NCI-H345 (cell line): ENCODE data around the gene LSM7.
A peak's percentile ranks its signal among the peaks of the same experiment; 100 is the strongest.
"Not testable (repeated sequence)": the region's sequence is repeated elsewhere in the genome, so short reads cannot be mapped to it uniquely, and the experiment has no call there.

Experiments
- DNase-seq: peaks from one replicate; lab custom pipeline; 2025; lab: John Stamatoyannopoulos, UW

Gene LSM7

DNA sequence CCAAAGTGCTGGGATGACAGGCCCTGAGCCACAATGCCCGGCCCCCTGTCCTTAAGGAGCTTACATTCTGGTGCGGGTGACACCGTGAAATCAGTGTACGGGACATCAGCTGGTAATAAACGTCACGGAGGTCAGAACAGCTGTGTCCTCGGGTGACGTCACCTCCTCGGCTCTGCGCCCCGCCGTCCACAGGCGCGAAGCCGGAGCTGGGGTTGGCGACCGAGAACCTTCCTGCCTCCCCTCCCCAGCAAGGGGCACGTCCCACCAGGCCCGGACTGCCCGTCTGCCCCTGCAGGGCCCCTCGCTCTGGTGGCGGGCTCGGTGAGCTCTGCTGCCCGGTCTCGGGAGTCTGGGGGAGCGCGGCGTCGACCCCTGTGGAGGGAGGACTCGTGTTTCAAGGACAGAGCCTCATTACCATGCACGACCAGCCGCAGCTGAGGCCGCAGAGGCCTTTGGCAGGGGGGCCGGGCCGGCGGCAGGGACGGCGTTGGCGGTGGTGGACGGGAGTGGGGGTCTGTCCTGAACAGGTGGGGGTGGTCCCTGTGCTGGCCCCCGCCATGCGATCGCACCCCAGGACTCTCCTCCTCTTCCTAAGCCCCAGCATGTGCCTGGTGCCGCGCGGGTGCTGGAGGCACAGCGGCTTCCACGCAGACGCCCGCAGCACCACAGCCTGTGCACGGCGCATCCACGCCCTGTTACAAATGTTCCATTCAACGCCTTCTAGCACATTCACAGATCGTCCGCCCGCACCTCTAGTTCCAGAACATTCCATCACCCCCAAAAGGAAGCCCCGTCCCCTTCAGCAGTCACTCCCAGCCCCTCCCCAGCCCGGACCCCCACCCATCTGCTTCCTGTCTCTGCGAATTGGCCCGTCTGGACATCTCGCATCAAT lies 25.8 kb downstream of the LSM7 start:
- no peak for DNase-seq

DNA sequence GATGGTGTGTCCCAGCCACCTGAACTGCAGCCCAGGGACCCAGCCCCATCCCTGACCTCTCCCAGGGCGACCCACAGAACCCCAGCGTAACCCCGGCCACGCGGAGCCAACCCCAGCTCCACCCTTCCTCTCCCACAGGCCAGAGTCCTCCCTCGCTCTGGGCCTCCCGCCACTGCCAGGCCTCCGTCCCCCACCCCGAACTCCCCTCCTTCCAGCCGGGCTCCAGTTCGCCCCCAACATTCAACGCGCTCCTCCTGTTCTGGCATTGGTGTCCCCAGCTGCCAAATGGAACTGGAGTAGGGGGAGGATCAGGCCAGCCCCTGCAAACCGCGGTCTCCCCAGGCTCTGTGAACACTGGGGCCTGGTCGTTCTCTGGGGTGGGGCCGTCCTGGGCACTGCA lies 27.9 kb downstream of the LSM7 start:
- no peak for DNase-seq

DNA sequence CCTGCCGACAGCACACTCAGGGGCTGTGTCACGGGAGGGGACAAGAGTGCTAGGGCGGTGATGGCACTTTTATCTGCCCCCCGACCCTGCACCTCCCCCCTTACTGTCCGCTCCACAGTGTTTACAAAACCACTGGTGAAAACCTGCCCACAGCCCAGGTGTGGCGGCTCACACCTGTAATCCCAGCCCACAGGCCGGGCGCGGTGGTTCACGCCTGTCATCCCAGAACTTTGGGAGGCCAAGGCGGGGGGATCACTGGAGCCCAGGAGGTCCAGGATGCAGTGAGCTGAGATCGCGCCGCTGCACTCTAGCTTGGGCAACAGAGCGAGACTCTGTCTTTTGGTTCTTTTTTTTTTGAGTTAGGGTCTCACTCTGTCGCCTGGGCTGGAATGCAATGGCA lies 32.2 kb downstream of the LSM7 start:
- DNase-seq: no peak

DNA sequence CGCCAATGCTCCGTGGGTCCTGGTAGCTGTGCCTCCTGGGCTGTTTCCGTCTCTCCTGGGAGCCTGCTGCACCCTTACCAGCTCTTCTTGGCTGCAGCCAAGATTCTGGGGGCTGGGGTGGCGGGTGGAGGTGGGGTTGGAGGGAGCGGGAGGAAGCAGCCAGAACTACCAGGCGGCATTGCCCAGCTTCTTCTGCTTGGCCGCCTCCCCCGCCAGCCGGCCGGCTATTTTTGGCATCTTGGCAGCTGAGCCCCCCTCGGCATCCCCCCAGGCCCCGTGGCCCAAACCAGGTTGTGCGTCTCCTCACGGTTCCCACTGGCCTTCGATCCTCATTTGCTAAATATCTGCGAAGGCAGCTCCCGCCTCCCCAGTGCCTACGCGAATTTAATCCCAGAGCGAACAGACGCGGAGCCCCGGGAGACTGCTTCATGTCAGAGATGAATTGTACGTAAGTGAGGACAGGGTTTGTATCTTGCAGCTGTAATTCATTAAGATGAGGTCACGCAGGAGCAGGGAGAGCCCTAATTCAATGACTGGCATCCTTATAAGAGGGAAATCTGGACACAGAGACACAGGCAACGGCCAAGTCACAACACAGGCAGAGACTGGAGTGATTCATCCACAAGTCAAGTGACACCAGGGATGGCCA lies 33.6 kb downstream of the LSM7 start:
- no peak for DNase-seq

DNA sequence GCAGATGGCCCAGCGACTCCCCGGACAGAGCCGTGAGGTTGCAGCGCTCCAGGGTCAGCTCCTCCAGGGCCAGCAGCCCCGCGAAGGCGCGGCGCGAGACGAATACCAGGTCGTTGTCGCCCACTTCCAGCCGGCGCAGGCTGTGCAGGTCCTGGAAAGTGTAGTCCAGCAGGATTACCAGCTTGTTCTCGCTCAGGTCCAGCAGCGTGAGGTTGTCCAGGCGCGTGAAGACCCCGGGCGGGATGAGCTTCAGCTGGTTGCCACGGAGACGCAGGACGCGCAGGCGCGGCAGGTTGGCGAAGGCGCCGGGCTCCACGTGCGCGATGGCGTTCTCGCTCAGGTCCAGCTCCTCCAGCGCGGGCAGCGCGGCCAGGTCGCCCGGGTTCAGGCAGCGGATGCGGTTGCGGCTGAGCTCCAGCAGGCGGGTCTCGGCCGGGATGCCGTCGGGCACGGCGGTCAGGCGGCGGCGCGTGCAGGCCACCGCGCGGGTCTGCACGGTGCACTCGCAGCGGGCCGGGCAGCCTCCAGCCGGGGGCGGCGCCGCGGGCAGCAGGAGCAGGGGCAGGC lies 37.1 kb downstream of the LSM7 start:
- no peak for DNase-seq

DNA sequence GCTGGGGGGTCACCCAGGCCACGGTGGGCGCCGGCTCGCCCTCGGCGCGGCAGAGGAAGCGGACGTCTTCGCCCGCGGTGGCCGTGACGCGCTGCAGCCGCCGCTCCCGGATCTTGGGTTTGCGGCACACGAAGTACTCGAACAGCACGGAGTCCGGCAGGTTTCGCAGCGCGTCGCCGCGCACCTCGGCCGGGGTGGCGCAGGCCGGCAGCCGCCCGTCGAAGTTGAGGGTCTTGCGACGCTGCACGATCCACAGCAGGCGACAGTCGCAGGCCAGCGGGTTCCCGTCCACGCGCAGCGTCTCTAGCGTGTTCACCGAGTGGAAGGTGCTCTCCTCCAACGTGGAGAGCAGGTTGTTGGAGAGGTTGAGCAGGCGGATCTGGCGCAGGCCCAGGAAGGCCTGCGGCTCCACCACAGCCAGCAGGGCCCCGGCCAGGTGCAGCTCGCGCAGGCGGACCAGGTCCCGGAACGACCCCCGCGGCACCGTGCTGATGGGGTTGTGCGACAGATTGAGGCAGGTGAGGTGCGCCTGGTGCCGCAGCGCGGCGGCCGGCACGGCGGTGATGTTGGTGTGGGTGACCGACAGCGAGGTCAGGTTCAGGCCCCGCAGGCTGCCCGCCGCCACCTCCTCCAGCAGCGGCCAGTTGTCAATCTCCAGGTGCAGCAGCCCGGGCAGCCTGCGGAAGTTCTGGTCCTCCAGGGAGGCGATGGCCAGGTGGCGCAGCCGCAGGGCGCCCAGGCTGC lies 37.8 kb downstream of the LSM7 start:
- peak; percentile 49 for DNase-seq

DNA sequence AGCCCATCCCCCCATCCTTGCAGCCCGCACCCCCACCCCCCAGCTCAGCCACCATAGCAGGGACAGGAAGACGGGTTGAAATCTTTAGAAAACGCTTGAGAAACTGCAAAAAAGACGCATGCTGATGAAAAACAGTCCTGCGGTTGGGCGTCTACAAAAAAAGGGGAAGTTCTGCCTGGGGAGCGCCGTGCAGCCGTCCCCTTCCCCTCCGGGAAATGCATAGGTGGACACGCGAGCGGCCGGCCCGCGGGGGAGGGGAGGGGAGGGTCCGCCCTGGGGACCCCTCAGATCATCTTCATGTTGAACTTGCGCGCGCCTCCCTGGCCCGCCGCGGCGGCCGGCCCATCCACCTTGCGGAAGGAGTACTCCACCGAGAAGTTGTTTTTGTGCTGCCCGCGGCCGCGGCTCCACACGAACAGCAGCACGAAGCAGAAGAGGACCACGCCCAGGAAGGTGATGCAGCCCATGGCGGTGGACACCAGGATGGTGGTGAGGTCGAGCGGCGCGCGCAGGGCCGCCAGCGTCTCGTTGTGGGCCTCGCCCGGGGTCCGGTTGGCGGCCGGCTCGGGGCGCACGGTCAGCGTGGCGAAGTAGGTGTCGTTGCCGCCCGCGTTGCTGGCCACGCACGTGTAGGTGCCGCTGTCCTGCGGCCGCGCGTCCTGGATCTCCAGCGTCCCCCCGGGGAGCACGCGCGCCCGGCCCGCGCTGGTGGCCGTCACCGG lies 38.5 kb downstream of the LSM7 start:
- no peak for DNase-seq

DNA sequence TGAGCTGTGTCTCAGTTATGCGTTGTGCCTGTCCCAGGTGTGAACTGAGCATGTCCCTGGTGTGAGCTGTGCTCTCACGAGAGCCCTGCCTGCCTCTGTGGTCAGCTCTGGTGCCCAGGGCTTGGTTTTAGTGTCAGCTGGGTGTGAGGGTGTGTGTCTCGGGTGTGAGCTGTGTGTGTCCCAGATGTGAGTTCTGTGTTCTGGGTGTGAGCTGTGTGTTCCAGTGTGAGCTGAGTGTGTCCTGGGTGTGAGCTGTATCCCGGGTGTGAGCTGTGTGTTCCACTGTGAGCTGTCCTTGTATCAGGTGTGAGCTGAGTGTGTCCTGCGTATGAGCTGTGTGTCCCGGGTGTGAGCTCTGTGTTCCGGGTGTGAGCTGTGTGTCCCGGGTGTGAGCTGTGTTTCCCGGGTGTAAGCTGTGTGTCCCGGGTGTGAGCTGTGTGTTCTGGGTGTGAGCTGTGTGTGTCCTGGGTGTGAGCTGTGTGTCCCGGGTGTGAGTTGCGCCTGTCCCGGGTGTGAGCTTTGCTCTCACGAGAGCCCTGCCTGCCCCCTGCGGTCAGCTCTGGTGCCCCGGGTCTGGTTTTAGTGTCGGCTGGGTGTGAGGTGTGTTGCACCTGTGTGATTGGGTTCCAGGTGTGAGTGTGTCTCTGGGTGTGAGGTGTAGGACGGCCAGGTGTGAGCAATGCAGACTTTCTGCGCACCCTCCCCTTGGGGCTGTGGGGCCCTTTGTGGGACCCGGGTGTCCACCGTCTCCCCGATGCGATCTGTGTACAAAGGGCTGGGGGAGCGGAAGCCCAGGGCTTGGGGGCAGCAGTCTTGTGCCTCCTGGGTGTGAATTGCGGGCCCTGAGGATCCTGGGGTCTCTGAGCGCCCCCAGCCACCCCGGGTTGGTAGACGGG lies 39.3 kb downstream of the LSM7 start:
- DNase-seq: no peak

DNA sequence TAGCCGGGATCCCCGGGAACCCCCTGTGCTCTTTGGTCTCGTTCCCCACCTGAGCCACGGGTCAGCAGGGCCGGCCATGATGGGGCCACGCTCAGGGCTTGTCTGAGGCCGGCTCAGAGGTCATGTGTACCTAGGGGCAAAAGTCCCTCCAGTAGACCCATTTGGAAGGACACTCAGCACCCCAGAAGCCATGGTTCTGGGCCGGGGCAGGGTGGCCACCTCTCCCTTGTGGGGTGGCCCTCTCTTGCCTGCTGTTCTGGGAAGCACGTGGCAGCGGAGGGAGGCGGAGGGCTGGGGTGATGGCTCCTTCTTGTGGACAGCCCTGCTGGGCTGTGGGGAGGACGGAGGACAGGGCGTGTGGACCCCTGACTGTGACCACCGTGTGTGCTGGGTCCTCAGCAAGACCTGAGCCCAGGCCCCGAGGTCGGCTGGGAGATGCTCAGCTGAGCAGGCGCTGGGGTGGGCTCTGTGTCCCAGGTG lies 40.0 kb downstream of the LSM7 start:
- DNase-seq: no peak

DNA sequence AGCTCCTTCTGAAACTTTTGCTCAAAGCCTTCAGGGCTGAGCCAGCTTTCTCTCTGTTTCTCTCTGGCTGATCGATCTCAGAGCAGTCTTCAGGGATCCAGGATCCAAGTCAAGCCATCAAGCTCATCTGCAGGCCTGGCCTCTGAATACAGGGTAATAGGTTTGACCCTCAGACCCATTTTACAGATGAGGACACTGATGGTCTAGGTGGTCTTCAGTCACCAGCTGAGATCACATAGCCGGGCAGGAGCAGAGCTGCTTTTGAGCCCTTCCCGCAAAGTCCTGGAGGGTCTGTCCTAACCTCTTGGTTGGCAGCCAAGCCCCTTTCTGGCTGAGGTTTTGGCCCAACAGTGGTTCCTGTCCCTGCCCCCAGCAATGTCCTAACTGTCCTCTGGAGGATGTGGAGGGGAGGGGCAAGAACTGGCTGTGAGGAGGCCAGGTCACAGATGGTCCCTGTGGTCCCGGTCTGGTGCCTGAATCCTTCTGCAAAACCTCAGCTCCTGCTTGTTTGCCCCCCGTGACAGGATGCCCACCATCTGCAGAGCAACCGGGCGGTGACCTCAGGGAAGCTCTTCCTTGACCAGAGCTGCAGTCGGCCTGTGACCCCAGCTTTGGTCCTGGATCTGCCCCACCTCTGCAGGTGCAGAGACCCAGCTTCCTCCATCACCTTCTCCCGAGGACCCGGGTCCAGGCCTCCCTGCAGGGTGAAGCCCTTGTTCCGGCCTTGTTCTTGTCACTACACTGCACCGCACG lies 40.6 kb downstream of the LSM7 start:
- DNase-seq: no peak

DNA sequence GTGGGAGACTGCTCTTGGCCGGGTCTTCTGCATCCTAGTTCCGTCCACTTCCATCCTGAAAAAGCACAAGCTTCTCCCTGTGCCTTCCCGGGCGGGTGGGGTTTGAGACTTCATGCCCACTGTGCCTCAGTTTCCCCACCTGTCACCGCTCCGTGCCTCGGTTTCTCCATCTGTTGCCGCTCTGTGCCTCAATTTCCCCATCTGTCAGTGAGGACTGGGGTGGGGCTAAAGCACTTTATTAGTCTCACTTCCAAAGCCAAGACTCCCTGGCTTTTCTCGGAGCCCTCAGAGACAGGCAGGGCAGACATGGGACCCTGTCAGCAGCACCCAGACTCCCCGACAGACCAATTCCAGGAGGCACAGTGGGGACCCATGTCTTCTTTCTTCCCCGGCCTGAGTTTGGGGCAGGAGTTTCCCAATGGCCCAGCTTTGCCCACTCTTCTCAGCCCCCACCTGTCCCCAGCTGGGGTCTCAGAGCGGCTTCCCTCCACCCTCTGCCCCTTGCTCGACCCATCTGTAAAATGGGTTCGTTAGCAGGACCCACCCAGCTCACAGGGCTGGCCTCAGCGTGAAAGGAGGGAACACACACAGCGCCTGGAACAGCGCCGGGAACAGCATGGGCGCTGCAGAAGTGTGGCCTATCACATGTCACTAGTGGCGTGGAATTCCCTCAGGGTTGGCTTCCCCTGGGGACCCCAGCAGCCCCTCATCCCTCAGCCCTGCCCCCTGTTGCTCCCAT lies 41.8 kb downstream of the LSM7 start:
- DNase-seq: no peak

DNA sequence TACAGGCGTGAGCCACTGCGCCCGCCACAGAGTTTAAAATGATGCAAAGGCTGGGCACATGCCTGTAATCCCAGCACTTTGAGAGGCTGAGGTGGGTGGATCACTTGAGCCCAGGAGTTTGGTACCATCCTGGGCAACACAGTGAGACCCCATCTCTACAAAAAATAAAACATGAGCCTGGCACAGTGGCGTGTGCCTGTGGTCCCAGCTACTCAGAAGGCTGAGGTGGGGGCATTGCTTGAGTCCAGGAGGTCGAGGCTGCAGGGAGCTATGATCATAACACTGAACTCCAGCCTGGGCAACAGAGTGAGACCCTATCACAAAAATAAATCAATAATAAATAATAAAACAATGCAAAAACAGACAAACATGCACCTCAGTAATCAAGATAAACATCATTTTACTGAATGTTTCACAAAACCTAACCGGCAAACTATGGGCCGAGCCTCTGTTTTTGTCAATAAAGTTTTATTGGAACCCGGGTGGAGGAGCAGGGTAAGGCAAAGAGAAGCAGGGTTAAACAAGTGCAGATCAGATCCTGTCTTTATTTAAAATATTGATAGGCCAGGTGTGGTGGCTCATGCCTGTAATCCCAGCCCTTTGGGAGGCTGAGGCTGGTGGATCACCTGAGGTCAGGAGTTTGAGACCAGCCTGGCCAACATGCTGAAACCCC lies 44.4 kb downstream of the LSM7 start:
- DNase-seq: no peak

DNA sequence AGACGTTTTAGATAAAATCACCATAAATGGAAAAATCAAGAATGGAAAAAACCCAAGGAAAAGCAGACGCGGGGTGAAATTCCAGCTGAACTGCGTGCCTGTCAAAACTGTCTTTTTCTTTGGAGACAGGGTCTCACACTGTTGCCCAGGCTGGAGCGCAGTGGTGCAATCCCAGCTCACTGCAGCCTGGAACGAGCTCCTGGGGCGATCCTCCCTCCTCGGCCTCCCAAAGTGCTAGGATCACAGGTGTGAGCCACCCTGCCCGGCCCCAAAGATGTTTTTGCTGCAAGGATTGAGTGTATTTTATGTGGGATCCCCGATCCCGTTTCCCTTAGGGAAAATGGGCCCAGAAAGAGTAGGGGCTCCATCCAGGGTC lies 45.5 kb downstream of the LSM7 start:
- DNase-seq: no peak

DNA sequence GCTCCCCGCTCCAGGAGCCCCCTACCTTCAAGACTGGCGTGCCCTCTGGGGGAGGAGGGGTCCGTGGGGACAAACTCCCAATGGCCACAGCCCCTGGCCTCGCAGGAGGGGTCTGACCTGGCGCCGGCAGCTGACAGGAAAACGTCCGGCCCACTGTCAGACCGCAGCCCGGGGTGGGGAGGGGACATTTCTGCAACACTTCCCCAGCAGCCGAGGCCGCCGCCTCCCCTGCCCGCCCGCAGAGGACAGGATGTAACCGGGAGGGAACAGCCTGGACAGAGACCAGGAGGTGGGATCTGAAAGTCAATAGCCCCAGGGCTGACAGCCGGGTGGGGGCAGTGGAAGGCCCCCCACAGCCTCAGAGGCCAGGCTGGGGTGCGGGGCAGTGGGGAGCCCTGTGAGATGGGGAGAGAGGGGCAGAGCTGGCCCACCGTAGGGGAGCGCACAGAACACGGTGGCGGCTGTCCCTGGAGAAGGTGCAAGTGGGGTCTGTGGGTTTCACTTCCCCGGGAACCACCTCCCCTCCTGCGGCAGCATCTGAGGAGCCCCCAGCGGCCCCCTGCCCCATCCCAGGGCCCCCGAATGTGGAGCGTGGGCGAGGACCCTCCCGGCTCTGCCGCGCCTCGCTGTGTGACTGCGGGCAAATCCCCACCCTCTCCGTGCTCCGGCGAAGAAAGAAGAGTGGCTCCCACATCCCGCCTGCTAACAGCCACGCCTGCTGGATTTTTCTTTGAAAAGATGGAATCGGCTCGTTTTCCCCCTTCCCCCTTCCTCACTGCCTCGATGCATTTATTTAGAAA lies 46.1 kb downstream of the LSM7 start, which contains the start of gene PEAK3:
Gene PEAK3, minus strand, starts transcription at position 114 of the 800 bp plus-strand sequence. CDS start 1,244 bp downstream, outside the sequence.
- no peak for DNase-seq

DNA sequence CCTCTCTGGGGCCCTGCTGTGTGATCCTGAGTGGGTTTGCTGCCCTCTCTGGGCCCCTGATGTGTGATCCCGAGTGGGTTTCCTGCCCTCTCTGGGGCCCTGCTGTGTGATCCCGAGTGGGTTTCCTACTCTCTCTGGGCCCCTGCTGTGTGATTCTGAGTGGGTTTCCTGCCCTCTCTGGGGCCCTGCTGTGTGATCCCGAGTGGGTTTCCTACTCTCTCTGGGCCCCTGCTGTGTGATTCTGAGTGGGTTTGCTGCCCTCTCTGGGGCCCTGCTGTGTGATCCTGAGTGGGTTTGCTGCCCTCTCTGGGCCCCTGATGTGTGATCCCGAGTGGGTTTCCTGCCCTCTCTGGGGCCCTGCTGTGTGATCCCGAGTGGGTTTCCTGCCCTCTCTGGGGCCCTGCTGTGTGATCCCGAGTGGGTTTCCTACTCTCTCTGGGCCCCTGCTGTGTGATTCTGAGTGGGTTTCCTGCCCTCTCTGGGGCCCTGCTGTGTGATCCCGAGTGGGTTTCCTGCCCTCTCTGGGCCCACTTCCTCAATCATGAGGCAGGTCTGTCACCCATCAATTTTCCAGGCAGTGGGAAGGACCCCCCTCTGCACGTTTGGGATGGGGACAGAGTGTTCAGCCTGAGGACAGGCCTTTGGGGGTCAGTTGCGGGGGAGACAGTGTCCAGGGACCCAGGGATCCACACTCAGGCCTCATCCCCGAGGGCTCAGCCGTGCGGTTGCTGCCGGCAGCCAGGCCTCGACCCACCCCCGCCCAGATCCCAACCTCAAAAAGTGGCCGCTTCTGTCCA lies 46.9 kb downstream of the LSM7 start:
- not testable (repeated sequence) for DNase-seq

DNA sequence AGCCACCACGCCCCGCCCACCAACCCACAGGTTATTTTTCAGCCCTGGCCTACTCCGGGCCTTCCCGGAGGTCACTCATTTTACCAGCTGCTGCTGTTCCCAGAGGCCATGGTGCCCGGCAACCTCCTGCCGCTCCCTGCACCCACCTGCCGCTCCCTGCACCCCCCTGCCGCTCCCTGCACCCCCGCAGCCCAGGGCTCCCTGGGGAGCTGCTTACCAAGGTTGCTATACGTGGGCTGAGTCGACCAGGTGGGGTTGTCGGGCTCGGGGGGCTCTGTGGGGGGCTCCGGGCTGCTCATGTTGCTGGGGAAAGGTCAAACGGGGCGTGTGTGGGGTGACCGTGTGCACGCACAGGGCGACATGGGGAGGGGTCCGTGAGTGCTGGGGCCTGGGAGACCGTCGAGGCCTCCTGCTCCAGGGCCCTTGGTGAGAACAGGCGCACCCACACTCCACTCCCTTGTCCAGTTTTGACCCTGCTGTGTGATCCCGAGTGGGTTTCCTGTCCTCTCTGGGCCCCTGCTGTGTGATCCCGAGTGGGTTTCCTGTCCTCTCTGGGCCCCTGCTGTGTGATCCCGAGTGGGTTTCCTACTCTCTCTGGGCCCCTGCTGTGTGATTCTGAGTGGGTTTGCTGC lies 47.6 kb downstream of the LSM7 start:
- DNase-seq: no peak
